Activated T-cell treated with anti-CD3 and anti-CD28 coated beads for 48 hours (primary cell): Measurements from ENCODE around the gene PPM1F.

Experiments used
- DNase-seq: peaks from one replicate; pipeline ENCODE4 v3.0.0-alpha.2; 2020; ENCODE audit warnings: low read depth

The PPM1F gene

GRCh38 chr22:21952586-21953571 is at the start of gene PPM1F:
TSS of gene PPM1F (minus strand) at chr22:21952848. CDS start at chr22:21946048, 6,800 bp downstream.
- peak; percentile 92 for DNase-seq

GRCh38 chr22:22001664-22002525 is 49.2 kb upstream of the PPM1F start:
- DNase-seq: no peak

- no peak for DNase-seq
These were observed 46.1 kb upstream of the PPM1F start for GRCh38 chr22:21998595-21999247.

GRCh38 chr22:21996175-21996720 is 43.6 kb upstream of the PPM1F start:
- no peak for DNase-seq

- no peak for DNase-seq
These were observed 43.0 kb upstream of the PPM1F start for GRCh38 chr22:21995660-21996059.

- no peak for DNase-seq
These were observed 42.3 kb upstream of the PPM1F start for GRCh38 chr22:21994881-21995444.

GRCh38 chr22:21992593-21993237 is 40.1 kb upstream of the PPM1F start:
- no peak for DNase-seq

GRCh38 chr22:21991774-21992173 is 39.1 kb upstream of the PPM1F start:
- DNase-seq: no peak

GRCh38 chr22:21991304-21991596 is 38.6 kb upstream of the PPM1F start:
- DNase-seq: no peak

GRCh38 chr22:21990445-21991303 is 38.0 kb upstream of the PPM1F start:
- no peak for DNase-seq

- DNase-seq: no peak
These were observed 36.4 kb upstream of the PPM1F start for GRCh38 chr22:21989049-21989448.

GRCh38 chr22:21985214-21985613 is 32.6 kb upstream of the PPM1F start:
- DNase-seq: no peak

GRCh38 chr22:21984793-21985192 is 32.1 kb upstream of the PPM1F start:
- DNase-seq: no peak

GRCh38 chr22:21982338-21982965 is 29.8 kb upstream of the PPM1F start, which contains the start of gene TOP3B:
TSS of gene TOP3B (minus strand) at chr22:21982787. CDS start at chr22:21975709, 7,078 bp downstream.
- DNase-seq: peak; percentile 82

- DNase-seq: no peak
These were observed 29.2 kb upstream of the PPM1F start for GRCh38 chr22:21981874-21982273.

- no peak for DNase-seq
These were observed 27.9 kb upstream of the PPM1F start for GRCh38 chr22:21980547-21980946.

- DNase-seq: no peak
These were observed 26.1 kb upstream of the PPM1F start for GRCh38 chr22:21978564-21979386.

- DNase-seq: no peak
These were observed 25.2 kb upstream of the PPM1F start for GRCh38 chr22:21977814-21978213.

- DNase-seq: no peak
These were observed 23.3 kb upstream of the PPM1F start for GRCh38 chr22:21975854-21976345.
